Activated effector memory CD4-positive, alpha-beta T cell treated with Interleukin-2 at 50 U/mL for 16 hours (primary cell): ENCODE data around the gene GFRAL.

Source experiments
- DNase-seq: peaks from one replicate; pipeline ENCODE4 v3.0.0-alpha.2; 2020

GFRAL gene

GRCh38 chr6:55433446-55434130 is 106.3 kb downstream of the GFRAL start:
- no peak for DNase-seq

DNA sequence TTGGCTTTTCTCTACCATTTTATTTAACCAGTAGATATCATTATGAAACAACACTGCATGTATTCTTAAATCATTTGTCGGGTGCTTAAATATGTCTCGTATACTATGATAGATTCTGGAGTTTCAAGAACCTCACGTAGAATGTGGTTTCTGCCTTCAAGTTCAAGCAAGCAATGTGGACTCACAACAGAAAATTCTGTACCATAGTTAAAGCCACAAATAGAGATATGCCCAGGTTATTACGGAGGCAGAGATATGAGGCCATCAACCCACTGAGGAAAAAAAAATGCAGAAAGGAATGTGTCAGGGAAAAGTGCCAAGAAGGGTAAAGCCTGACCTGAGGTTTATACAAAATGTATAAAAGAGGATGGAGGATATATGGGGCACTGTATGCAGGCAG is 109.9 kb downstream of the GFRAL start:
- DNase-seq, result no peak

DNA sequence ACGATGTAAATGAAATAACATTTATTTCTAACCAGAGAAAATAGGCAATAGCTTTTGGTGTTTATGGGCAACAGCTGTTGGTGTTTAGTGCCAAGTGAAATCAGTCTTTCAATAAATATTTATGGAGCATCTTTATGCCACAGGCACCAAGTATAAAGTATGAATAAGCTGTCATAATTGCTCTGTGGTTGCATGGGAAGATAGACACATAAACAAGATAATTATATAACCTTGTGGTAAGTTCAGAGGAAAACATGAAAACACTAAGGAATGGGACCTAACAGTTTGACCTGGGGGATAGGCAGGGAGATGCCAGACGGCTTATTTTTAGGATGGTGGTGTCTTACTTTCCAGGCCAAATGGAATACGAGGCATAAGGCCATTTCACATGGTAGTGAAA is 110.9 kb downstream of the GFRAL start:
- DNase-seq, result no peak

DNA sequence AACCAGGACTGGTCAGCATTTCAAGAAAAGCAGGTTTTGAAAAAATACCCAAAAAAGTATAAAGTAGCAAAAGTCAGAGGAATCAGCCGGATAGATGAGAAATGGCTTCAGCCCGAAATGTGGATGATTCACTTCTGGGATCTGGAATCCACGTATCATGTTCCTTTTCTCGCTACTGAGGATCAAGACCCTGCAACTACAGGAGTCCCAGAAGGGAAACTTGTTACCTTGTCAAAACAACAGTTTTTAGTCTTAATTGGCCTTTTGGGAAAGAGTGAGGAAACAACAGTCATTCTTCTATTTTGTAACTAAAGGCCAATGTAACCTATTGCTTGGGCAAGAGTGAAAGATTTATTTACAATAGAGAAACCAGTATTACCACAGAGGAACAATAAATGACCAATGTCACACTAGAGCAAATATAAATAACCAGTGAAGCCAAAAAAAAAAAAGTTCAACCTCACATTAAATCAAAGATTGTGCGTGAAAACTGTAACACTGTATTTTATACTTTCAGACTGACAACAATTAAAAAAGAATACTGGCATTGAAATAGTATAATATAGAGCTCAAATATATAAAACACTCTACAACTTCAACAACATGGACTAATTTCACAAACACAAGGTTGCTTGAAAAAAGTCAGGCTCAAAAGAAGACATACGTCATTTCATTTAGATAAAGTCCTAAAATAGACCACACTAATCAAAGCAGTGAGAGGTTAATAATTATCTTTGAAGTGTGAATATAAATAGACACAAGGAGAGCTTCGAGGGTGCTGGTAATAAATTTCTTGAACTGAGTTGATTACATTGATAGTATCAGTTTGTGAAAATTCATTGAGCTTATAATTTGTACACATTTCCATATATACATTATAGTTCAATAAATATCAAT is 116.2 kb downstream of the GFRAL start:
- no peak for DNase-seq

GRCh38 chr6:55445648-55446204 is 118.5 kb downstream of the GFRAL start:
- DNase-seq, result no peak

DNA sequence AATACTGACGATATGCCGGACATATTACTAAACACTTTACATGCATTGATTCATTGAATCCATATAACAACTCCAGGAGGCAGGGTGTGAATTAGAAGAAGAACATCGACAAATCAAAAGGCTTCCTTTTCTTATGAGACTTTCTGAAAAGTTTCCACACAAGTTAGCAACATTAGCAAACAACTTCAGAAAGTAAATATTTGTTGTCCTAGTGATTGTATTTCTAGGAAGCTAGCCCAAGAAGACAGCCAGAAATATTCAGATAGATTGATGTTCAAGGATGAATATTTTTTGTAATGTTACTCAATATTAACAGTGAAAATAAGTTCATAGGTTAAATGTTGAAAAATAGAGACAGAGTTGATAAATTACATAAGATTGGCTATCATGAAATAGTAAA is 120.6 kb downstream of the GFRAL start:
- no peak for DNase-seq

DNA sequence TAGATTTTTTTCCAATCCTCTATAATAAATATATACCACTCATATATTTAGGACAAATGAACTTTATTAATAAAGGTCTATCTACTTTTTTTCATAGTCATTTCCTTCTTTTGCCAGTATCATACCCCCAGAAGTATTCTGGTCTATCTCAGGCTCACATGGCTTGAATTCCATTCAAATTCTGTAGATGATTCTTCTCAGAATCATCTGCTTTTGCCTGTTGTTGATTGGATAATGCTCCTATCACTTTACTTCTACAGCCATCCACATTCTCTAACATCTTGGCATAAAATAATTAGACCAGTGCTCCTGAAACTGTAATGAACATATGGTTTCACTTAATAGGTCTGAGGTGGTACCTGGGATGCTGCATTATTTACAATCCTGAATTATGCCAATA is 121.2 kb downstream of the GFRAL start:
- no peak for DNase-seq

GRCh38 chr6:55449225-55449624 is 122.0 kb downstream of the GFRAL start:
- no peak for DNase-seq

DNA sequence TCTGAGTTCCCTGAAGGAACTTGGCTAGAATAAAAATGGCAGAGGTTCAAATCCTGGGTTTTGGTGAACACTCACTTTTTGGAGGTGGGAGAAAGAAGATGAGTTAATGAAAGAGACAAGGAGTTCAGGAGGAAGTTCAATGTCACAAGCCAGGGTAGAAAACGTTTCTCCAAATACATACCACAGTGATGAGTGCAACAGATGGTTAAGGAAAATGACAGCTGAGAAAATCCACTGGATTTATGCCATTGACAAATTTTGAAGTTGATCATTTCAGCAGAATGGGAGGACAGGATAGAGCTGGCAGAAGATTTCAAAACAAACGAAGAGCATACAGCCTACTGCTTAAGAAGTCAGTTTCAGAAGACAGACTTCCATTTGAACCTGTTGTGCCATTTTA is 122.7 kb downstream of the GFRAL start:
- no peak for DNase-seq
